ENCODE measurements around the gene RECK. TPM values are rescaled to one million over a fixed set of nuclear protein-coding genes. Genes with fewer than 3 reads are reported as not detected.

RECK gene
- total RNA-seq, 1 donor from 2014 or later: 11.1 TPM

DNA sequence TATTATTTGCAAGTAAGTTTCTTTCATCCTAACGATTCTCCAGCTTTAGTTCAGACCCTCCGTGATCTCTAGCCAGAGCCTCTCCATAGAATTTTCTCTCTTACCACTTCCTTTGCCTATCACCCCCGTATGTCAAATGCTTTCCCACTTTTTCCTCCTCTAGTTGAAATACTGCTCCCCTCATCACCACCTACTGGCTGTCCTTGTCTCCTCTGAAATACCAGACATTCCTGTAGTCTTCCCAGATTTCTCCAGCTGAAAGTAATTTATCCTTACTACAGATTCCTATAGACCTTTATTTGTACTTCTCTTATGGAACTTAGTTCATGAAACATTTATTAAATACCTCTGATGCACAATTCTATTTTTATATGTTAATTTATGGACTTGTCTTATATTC lies 63.8 kb downstream of the RECK start:
- no peak for DNase-seq
- no peaks in the 10 kb centered on the region for H3K36me3 Mint-ChIP-seq (ENCODE audit: unreplicated experiment)
- H3K4me1 Mint-ChIP-seq (ENCODE audit: low read depth, unreplicated experiment): peaks cover 2% of the 10 kb centered on the region
- no peak overlapping the region for H3K4me3 Mint-ChIP-seq (ENCODE audit: unreplicated experiment)
- no peak overlapping the region for H3K27ac Mint-ChIP-seq (ENCODE audit: unreplicated experiment)
- peaks cover 1% of the 10 kb centered on the region for H3K9me3 Mint-ChIP-seq (ENCODE audit: unreplicated experiment)
- TF ChIP-seq, protein P1, sequence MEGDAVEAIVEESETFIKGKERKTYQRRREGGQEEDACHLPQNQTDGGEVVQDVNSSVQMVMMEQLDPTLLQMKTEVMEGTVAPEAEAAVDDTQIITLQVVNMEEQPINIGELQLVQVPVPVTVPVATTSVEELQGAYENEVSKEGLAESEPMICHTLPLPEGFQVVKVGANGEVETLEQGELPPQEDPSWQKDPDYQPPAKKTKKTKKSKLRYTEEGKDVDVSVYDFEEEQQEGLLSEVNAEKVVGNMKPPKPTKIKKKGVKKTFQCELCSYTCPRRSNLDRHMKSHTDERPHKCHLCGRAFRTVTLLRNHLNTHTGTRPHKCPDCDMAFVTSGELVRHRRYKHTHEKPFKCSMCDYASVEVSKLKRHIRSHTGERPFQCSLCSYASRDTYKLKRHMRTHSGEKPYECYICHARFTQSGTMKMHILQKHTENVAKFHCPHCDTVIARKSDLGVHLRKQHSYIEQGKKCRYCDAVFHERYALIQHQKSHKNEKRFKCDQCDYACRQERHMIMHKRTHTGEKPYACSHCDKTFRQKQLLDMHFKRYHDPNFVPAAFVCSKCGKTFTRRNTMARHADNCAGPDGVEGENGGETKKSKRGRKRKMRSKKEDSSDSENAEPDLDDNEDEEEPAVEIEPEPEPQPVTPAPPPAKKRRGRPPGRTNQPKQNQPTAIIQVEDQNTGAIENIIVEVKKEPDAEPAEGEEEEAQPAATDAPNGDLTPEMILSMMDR (IDR thresholded peaks at IDR 0.05; ENCODE audit: partially characterized antibody, unreplicated experiment): no peak
- peaks cover 4% of the 10 kb centered on the region for H3K27me3 Mint-ChIP-seq (ENCODE audit: unreplicated experiment)

DNA sequence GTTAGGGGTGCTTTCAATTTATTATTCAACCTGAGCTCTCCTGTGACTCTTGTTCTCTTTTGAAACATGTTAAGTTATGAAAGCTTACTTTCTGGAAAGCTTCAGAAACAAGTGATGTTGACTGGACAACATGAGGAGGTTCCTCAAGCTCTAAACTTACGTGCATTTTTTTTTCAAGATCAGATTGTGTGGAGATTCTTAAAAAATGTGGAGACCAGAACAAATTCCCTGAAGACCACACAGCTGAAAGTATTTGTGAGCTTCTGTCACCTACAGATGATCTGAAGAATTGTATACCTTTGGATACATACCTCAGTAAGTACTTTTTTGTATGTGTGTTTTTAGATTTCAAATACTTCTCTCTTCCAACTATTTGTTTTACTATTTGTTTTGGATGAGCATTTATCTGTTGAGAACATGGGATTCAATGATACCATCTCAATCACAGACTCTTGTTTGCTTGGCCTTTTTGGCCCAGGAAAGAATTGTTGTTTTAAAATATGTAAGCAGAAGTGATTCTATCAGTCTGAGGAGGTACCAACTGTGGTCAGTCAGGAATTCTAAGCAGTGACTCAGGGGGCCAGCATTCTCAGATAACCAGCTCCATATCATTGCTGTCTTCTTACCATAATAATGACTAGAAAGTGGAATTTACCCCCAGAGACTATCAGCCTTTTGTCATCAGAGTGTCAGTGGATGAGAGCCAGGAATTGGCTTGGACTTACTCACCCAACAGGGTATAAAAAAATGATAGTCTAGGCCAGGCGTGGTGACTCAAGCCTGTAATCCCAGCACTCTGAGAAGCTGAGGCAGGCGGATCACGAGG lies 65.4 kb downstream of the RECK start:
- no peak overlapping the region for H3K27ac Mint-ChIP-seq (ENCODE audit: unreplicated experiment)
- H3K4me3 Mint-ChIP-seq (ENCODE audit: unreplicated experiment): no peak overlapping the region
- no peak for DNase-seq
- no peaks in the 10 kb centered on the region for H3K36me3 Mint-ChIP-seq (ENCODE audit: unreplicated experiment)
- peaks cover 1% of the 10 kb centered on the region for H3K9me3 Mint-ChIP-seq (ENCODE audit: unreplicated experiment)
- TF ChIP-seq, protein P1 (IDR thresholded peaks at IDR 0.05; ENCODE audit: partially characterized antibody, unreplicated experiment): no peak
- H3K27me3 Mint-ChIP-seq (ENCODE audit: unreplicated experiment): peaks cover 4% of the 10 kb centered on the region
- peaks cover 2% of the 10 kb centered on the region for H3K4me1 Mint-ChIP-seq (ENCODE audit: low read depth, unreplicated experiment)

DNA sequence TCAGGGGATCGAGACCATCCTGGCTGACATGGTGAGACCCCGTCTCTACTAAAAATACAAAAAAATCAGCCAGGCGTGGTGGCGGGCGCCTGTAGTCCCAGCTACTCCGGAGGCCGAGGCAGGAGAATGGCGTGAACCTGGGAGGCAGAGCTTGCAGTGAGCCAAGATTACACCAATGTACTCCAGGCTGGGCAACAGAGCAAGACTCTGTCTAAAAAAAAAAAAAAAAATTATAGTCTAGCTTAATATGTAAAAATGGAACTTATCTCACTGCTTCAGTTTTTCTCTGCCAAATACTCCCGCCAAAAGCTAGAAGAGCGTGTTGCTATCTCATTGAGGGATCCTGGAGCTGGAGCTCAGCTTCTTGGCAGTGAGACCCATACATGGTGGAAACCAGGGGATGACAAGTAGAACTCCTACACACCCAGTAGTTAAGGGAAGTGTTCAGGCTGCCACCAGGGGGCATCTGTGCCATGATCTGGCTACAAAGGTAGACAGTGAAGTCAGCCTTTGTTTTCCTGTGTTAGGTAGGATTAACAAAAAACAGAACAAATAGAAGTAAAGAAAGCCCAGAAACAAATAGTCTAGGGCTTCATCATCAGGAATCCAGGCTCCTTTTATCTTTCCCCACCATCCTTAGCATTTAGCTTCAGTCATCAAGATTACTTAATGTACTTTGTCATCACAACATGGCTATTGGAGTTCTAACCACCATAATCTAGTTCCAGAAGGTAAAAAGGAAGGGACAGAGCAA lies 66.2 kb downstream of the RECK start:
- Mint-ChIP-seq H3K4me3 (ENCODE audit: unreplicated experiment) (no peak overlapping the region), H3K4me1 (ENCODE audit: low read depth, unreplicated experiment) (peaks cover 2% of the 10 kb centered on the region), H3K9me3 (ENCODE audit: unreplicated experiment) (no peaks in the 10 kb centered on the region), H3K27me3 (ENCODE audit: unreplicated experiment) (no peaks in the 10 kb centered on the region), H3K27ac (ENCODE audit: unreplicated experiment) (peak overlapping the region; percentile 50), H3K36me3 (ENCODE audit: unreplicated experiment) (no peaks in the 10 kb centered on the region)
- DNase-seq: peak; percentile 88
- TF ChIP-seq, protein P1 (IDR thresholded peaks at IDR 0.05; ENCODE audit: partially characterized antibody, unreplicated experiment): peak; percentile 79

DNA sequence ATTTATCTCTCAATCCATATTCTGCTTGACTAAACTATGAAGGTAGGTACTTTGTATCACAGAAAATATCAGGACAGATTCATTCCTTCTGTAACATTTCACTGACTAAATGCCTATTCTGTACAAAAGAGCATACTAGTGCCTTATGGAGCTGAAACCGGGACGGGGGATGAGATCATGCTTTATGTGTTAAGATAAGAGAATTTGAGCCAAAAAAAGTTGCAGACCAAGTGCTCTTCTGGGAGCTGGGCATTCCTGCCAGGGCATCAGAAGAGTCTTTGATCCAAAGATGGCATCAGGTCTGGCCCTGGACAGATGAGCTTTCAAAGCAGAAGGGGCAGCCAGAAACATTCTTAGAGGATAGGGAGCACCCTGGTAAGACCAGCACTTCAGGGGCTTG lies 72.4 kb downstream of the RECK start:
- H3K27me3 Mint-ChIP-seq (ENCODE audit: unreplicated experiment): no peaks in the 10 kb centered on the region
- no peaks in the 10 kb centered on the region for H3K36me3 Mint-ChIP-seq (ENCODE audit: unreplicated experiment)
- H3K4me3 Mint-ChIP-seq (ENCODE audit: unreplicated experiment): no peak overlapping the region
- TF ChIP-seq, protein P1 (IDR thresholded peaks at IDR 0.05; ENCODE audit: partially characterized antibody, unreplicated experiment): no peak
- H3K9me3 Mint-ChIP-seq (ENCODE audit: unreplicated experiment): no peaks in the 10 kb centered on the region
- H3K4me1 Mint-ChIP-seq (ENCODE audit: low read depth, unreplicated experiment): no peaks in the 10 kb centered on the region
- H3K27ac Mint-ChIP-seq (ENCODE audit: unreplicated experiment): no peak overlapping the region
- DNase-seq: no peak

DNA sequence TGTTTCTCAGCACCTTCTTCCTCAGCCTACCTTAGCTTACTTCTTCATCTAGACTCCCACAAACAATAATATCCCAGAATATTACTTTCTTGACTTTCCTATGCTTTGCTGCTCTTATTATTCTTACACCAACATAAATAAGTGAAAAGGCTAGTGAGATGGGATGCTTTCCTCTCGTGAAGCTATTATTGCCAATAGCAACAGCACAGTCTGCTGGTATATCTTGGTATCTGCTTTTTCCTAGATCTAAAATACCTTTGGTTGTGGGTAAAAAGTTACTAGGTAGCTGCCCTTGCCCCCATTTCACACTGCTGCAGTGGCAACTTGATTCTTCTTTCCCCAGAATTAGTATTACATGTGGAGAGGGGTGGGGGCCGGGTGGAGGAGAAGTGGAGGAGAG lies 73.7 kb downstream of the RECK start:
- no peaks in the 10 kb centered on the region for H3K4me1 Mint-ChIP-seq (ENCODE audit: low read depth, unreplicated experiment)
- TF ChIP-seq, protein P1 (IDR thresholded peaks at IDR 0.05; ENCODE audit: partially characterized antibody, unreplicated experiment): no peak
- no peak overlapping the region for H3K27ac Mint-ChIP-seq (ENCODE audit: unreplicated experiment)
- H3K27me3 Mint-ChIP-seq (ENCODE audit: unreplicated experiment): no peaks in the 10 kb centered on the region
- no peaks in the 10 kb centered on the region for H3K36me3 Mint-ChIP-seq (ENCODE audit: unreplicated experiment)
- H3K4me3 Mint-ChIP-seq (ENCODE audit: unreplicated experiment): no peak overlapping the region
- H3K9me3 Mint-ChIP-seq (ENCODE audit: unreplicated experiment): no peaks in the 10 kb centered on the region
- DNase-seq: no peak
